Activated CD8-positive, alpha-beta memory T cell treated with anti-CD3 and anti-CD28 coated beads for 1 hour (primary cell): ENCODE measurements around the gene TCAP.

Experiments
- DNase-seq, 2 donors: peaks; one replicate each; pipeline ENCODE4 v3.0.0-alpha.2; 2020; ENCODE audit warnings: low read depth in 1 of 2; ENCODE audit errors: extremely low read depth in 1 of 2

Gene TCAP, protein sequence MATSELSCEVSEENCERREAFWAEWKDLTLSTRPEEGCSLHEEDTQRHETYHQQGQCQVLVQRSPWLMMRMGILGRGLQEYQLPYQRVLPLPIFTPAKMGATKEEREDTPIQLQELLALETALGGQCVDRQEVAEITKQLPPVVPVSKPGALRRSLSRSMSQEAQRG

DNA sequence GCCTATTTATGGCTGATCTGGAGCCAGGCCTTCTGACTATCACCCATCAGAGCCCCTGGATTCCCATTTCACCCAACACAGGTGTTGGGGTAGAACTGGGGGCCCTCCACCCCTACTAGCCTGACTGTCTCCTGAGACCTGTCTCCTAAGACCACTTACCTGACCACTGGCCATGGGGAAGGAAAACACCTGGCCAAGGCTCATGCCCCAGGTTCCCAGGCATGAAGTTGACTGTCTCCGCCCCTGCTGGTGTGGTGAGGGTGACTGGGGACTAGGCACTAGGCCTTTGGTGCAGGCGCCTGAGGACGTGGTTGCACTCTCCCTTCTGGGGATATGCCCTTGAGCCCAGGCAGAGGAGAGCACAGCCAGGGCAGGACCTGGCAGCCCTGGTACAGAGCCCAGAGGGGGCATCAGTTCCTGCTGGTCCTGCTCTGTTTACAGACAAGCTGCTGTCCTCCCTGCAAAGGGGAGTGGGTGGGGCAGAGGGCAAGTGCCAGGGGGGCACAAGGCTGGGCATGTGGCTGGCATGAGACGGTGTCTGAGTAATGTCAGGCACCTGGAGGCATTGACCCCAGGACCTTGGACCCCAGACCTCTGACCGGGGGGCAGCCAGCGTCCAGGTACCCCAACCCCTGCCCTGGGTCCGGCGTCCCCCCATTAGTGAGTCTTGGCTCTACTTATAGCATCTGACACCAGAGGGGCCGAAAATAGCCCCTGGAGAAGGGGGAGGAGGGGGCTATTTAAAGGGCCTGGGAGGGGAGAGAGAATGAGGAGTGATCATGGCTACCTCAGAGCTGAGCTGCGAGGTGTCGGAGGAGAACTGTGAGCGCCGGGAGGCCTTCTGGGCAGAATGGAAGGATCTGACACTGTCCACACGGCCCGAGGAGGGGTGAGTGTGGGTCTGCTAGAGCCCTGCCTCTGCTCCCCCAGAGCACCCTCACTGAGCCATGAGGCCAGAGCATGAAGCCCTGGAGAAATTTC is at the start of gene TCAP:
Gene TCAP, plus strand, starts transcription at position 769 of the 981 bp plus-strand sequence. Its CDS starts 11 bp downstream, at position 780.
- DNase-seq = no peak

DNA sequence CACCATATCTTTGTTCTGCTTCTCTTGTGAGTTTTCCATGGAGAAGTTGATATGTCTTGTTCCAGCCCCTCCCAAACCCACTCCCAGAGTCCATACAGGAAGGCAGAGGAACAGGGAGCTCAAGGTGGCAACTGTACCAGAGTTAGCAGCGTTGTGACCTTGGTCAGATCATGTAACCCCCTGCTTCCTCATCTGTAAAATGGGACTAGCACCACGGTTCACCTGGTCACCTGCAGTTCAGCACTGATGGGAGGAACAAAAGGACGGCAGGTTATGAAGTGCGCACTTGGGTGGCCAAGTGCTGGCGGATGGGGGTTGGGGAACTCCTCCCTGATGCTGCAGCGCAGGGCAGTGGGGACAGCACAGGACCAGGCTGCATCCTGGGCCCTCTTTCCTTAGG is 49.7 kb upstream of the TCAP start:
- DNase-seq = no peak

DNA sequence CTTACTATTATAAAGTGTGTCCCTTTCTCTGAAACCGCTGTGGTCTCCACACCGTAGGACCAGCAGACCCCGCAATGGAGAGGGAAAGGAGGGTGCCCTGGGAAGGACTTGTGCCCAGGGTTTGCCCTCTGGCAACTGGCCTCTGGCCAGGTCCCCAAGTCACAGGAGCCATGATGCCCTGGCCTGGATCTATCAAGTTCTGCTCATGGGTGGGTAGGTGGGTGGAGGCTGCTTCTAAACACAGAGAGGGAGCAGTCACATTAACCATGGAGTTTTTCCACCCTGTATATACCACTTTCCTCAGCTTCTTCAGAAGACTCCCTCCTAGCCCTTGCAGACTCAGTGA is 48.1 kb upstream of the TCAP start:
- DNase-seq = no peak

DNA sequence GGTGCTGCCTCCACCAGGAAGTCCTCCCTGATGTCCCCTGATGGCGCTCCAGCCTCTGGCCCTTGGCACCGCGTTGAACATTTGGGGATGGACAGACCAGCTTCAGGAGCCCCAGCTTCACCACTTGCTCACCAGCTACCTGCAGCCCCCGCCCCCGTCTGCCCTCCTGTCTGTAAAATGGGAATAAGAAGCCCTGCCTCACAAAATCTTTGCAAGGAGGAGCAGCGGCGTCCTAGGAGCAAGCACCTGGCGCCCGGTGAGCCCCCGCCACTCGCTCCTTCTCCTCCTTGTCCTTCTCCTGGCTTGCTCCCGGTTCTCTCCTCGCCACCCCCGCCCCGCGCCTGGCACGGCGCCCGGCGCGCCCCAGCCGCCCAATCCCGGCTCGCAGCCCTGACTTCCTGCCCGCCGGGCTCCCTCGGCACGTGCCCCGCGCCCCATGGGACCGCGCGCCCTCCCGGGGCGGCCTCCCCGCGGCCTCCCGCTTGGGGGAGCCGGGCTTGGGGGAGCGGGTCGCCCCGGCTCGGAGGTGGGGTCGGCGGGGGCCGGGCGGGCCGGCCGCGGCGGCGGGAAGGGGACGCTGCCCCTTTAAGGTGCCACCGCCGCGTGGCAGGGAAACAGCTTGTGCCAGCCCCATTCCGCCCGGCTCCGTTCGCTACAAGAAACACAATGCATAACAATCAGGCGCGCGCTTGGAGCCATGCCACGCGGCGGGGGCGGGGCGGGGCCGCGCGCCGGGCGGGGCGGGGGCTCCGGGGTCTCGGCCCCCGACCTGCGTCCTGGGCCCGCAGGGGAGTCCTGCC is 47.5 kb upstream of the TCAP start:
- DNase-seq = peak in 1 of 2 donors; percentile 35

DNA sequence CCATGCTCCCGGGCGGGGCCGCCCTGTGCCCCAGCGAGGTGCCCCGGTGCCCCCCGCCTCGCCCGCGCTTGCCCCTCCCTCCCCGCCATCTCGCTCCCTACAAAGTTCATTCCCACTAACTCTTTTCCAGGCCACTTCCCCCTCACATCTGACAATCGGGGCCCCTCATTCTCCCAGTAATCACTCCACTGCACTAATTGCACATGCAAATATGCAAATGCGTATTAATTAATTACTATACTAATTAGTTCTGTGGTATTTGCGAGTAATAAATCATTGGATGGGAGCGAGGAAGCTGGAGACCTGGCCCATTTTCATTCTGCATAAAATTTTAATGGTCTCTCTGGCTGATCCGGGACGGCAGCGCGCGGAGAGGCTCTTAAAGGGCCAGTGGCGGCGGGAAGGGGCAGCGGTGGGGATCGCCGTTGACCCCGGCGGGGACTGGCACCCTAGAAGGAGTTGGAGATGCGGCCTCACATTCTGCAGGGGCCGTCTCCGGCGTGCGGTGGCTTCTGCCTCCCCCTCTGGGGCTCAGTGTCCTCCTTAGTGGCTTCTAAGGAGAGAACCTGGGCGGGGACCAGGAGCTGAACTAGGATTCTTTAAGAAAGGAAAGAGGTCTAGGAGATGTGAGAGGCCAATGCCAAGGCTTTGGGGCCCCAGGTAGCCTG is 46.8 kb upstream of the TCAP start:
- no peak for DNase-seq

DNA sequence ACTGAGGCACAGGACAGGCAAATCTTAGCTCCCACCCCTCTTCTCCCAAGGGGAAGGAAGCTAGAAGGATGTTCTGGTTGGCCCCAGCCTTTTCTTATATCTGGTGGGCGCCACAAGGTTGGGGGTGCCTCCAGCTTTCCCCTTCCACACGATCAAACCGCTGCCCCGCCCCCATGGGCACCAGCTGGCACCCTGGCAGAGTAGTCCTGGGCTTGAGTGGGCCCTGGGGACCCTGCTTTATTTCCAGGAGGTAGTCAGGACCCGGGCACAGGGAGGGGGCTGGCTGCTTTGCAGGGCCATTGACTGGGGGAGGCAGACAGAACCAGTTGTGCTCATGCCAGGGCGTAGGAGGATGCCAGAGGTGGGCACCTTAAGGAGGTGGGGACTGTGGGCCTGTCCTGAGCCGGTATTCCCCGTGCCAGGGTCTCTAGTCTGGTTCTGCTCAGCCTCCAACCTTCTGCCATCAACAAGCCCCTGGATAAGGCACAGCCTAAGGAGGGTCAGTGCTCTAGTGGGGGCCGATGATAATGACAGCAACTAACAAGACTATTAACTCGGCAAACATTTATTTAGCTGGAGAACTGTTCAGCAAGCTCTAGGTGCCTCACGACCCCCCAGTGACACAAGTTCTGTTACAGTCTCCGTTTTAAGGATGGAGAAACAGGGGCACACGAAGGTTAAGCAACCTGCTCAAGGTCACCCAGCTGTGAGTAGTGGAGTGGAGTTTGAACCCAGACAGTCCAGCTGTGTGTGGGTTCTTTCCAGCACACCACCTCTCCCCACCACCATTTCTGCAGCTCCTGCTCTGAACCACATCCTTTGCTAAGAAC is 46.0 kb upstream of the TCAP start:
- DNase-seq = no peak

DNA sequence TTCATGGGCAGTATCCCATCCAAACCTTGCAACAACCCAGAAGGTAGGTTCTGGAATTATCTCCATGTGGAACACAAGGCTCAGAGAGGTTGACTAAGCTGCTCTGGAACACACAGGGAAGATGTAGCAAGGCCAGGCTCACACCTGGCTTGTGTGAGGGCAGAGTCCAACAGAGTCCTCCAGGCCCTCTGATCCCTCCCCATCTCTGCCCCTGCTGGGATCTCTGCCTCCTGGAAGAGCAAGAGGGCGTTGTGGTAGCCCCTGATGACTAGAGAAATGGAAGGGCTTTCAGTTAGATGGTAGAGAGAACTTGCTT is 45.4 kb upstream of the TCAP start:
- no peak for DNase-seq

DNA sequence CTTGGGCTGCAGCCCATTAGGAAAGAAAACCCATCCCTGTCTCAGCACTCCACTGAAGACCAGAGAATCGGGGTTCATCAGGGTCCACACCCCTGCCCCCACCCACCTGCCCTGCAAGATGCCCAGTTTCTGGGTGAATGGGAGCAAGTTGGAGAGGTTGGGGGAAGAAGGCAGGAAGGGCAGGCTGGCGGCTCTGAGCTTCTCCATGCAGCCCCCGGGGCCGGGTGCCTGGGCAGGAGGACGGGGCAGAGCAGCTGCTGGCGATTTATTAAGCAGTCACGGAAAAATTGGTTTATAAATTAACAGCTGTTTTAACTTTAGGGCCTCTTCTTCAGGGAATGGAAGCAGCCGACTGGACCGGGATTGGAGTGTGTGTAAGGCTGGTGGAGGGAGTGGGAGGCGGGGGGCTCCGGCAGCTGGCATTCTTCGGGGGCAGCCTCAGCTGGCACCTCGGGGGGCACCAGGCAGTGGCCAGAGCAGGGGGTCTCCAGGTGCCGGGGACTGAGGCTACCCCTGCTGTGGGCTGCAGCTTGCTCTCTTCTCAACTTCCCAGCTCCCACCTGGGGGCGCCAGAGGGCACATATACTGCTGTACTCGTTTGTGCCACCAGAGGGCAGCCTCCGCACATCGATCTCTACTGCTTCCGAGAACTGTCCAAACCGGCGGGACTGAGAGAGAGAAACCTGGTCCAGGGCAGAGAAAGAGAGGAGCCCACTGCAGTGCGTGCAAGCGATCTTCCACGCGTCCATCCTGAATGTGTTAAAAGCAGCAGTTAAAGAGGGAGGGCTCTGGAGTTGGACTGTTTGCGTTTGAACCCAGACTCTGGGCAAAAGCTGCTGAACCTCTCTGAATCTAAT is 43.4 kb upstream of the TCAP start:
- peak; percentile 69 to 82 for DNase-seq

DNA sequence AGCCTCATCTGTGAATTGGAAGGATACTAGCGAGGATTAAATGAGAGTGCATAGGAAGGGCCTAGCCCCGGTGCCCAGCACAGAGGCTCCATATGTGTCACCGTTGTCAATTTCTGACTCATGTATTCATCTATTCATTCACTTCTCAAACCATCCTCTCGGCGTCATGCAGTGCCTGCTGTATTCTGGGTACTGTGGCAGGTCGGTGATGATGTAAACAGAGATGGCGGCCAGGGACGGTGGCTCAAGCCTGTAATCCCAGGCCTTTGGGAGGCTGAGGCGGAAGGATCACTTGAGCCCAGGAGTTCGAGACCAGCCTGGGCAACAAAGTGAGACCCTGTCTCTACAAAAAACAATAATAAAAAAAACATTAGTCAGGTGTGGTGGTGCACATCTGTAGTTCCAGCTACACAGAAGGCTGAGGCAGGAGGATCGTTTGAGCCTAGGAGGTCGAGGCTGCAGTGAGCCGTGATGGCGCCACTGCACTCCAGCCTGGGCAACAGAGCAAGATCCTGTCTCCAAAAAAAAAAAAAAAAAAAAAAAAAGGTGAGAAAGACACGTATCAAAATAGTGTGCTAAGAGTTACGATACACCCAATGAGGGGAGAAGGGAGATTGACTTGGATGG is 42.7 kb upstream of the TCAP start:
- no peak for DNase-seq

DNA sequence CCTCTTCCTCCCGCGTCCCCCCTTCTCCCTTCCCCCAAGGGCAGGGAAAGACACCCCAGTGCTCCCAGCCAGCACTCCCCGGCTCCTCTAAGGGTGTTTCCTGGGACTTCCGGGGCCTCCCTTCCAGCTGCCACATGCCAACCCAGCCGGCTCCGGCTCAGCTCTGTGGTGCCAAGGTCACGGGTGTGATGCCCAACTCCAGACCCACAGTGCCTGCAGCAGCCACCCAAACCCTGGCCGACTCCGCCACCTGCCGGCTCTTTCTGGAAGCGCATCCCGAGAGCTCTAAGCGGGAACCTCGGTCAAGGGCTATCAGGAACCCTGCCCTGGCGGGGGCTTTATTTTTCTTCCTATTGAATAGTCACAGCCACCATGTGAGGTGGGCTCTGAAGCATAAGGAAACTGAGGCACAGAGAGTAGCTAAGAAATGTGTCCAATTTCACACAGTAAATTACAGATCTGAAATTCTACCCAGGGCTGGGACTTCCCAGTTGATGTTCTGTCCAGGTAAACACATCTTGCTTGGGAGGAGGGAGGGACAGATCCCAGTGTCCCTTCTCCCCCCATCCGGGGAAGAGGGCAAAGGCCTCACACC is 41.7 kb upstream of the TCAP start:
- DNase-seq = peak; percentile 64 to 75

DNA sequence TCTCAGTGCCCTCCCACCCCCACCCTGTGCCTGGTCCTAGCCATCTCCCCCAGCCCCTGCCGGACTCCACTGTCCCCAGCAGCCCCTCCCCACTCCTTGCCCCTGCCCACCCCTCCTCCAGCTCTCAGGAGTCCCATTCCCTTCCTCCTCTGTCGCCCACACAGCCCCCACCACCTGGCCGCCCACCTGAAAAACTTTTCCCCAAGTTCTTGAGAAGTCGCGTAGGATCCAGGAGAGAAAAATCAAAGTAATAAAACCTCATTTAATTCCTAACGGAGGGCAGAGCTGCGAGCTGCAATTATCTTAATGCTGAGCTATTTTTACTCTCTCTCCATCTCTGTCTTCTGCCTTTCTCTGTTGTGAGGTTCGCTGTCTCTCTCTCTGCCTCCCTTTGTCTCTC is 40.8 kb upstream of the TCAP start:
- no peak for DNase-seq

DNA sequence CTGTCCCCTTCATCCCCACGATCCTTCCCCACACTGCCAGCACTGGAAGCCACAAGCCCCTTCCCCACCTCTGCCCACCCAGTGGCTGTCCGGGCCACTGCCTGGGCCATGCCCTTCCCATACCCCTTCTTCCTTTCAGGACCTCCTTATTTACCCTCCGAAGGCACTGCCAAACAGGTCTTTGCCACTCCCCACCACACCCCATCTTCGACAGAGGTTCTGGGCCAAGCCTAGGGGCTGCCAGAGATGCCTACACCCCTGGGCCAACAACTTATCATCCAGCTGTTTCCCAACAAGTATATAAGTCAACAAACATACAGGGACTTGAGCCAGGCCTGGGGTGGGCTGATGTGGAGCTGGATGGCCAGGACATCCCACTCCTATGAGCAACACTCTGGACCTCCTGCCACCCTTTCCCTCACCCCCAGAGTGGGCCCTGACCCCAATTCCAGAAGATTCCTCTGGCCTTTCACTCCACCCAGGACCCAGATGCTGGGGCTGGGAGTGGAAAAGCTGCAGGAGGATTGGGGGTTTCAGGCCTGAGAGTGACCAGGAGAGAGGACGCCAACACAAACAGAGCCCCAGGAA is 39.9 kb upstream of the TCAP start:
- no peak for DNase-seq

DNA sequence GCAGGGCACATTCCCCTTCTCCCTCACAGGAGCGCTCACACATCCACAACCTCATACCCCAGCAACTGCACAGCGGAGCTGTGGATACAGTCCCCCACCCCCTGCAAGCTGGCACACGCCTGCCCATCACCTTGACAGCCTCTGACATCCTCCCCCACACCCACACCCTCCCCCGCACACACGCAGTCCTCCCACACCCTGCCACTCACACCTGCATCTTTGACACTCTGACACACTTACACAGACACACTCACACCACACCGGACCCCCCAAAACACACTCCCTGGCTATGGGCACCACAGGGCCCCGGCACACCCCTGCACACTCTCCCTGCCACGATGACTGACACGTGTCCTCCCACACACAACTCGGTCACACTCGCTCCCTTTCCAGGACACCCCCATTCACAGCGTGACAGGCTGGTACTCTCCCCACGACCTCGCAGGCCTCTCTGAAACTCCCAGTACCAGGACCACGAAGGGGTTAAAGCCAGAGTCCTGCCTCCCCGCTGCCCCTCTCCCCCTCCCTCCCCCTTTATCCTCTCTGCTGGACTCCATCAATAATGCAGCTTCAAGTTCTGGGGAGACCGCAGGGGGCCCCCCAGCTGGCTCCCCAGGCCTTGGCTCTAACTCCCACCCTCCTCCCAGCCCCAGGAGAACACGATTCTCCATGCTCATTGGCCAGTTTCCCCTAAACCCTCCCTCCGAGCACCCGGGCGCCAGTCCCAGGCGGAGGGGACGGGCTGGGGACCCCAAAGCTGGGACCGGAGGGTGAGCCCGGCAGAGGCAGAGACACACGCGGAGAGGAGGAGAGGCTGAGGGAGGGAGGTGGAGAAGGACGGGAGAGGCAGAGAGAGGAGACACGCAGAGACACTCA is 38.7 kb upstream of the TCAP start, which contains the start of gene PPP1R1B:
Gene PPP1R1B, plus strand, starts transcription at position 782 of the 876 bp plus-strand sequence. CDS start 441 bp downstream, outside the sequence.
- no peak for DNase-seq

DNA sequence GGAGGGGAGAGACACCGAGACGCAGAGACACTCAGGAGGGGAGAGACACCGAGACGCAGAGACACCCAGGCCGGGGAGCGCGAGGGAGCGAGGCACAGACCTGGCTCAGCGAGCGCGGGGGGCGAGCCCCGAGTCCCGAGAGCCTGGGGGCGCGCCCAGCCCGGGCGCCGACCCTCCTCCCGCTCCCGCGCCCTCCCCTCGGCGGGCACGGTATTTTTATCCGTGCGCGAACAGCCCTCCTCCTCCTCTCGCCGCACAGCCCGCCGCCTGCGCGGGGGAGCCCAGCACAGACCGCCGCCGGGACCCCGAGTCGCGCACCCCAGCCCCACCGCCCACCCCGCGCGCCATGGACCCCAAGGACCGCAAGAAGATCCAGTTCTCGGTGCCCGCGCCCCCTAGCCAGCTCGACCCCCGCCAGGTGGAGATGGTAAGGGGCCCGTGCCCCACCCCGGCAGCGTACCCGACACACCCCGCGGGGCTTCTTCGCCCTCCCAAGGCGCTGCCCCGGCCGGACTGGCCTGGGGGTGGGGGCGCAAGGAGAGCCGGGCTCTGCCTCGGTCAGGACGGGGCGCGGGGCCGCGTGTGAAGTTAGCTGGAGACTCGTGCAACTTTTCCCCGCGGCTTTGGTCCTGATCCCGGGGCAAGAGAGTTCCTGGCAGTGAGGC is 38.0 kb upstream of the TCAP start:
- no peak for DNase-seq

DNA sequence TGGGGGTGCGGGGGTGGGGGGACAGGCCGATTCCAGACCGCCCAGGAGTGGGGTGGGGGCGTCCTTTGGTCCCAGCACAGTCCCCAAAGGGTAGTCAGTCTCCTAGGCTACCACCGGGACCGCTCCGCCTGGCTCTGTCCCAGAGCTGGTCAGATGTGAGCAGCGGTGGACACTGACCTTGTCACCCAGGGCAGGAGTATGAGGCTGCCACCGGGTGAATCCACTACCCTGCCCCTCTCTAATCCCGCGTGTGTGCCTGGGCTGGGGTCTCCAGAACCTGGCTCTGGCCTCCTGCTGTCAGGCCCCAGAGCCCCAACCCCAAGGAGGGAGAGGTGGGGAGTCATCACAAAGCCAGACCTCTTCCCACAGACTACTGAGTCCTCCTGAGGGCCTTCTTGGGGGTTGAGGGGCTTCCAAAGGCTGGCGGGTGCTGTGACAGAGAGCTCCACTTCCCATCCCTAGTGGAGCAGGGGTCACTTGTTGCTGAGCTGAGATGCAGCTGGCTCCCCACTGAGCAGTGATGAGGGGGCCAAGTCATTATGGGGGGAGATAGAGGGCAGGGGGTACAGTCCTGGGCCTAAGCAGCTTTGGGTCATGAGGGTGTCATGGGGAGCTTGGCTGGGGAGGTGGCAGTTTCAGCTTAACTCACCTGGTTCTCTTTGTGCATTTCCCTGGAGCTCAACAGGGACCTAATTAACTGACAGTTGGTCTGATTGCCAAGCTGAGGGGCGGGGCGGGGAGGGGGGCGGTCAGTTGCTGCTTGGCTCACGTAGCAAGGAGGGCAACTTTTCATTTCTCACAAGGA is 37.2 kb upstream of the TCAP start:
- DNase-seq = no peak
